K562 (cell line): ENCODE data around the gene USP32. TPM values are rescaled to one million over a fixed set of nuclear protein-coding genes. Genes with fewer than 3 reads are reported as not detected.

Source experiments
- ATAC-seq: fragments of 200-7000 bp; cut with Tn5 transposase; 3 replicates; pipeline ENCODE4 v1.9.1; 2020; ENCODE audit warnings: moderate library complexity
- BruUV-seq: library from RNA; stranded (reverse); fragments of 400-500 nt; replicated peaks from 2 replicates; lab custom pipeline; 2021; lab: Mats Ljungman, UMichigan
- CTCF ChIA-PET: fragments of 300-600 bp; formaldehyde crosslinking; extraction: SDS; loops from one replicate; lab custom pipeline; 2021; ENCODE audit warnings: low intra/inter-chr PET ratio; lab: Yijun Ruan, JAX
- POLR2A ChIA-PET: fragments of 300-600, 350-650 bp; sonication (Branson Sonifier 250); formaldehyde crosslinking; extraction: SDS; loops from one replicate; lab custom pipeline; 2021; ENCODE audit warnings: antibody characterized with exemption, inconsistent platforms; lab: Yijun Ruan, JAX
- DNase-seq, 4 experiments: peaks; one replicate each; pipeline versions ENCODE4 v3.0.0 to v3.0.0-alpha.2; 2011 to 2018; ENCODE audit warnings: low spot score in 3 of 4, mixed read lengths in 3 of 4; ENCODE audit errors: extremely low read depth in 1 of 4
- FAIRE-seq: peaks from 2 replicates; lab custom pipeline; 2011; peaks lifted over from hg19 to GRCh38; lab: Jason Lieb, UNC
- H2AFZ ChIP-seq: 2 replicates; pipeline ENCODE4 v1.6.0; 2011; ENCODE audit warnings: low read depth, low read length, control low read depth, inconsistent platforms
- H3K27ac ChIP-seq: fragments of 200-600 bp; 3 replicates; pipeline ENCODE4 v1.8.0; 2011; ENCODE audit warnings: low read depth, mild to moderate bottlenecking, control low read depth, inconsistent platforms, low read length, moderate library complexity, mixed read lengths; ENCODE audit errors: extremely low read depth
- H3K27me3 ChIP-seq, 2 experiments: fragments of 300-600 bp in 1 of 2; 2 replicates in 1 of 2; 3 replicates in 1 of 2; pipeline versions ENCODE4 v1.6.0 to v1.8.0; 2011; ENCODE audit warnings: inconsistent platforms in 2 of 2, low read length in 2 of 2, mild to moderate bottlenecking in 1 of 2, mixed read lengths in 1 of 2, moderate library complexity in 1 of 2; ENCODE audit not compliant: control insufficient read depth in 2 of 2, insufficient read depth in 2 of 2
- H3K36me3 ChIP-seq: fragments of 300-600 bp; 3 replicates; pipeline ENCODE4 v1.8.0; 2011; ENCODE audit warnings: mild to moderate bottlenecking, low read length, inconsistent platforms; ENCODE audit not compliant: control insufficient read depth, insufficient read depth
- H3K4me1 ChIP-seq, 2 experiments: fragments of 200-600 bp in 1 of 2; replicated peaks in 1 of 2; 2 replicates in 1 of 2; 3 replicates in 1 of 2; pipeline versions ENCODE4 v1.5.1 to v1.8.0; 2011; ENCODE audit warnings: inconsistent platforms in 2 of 2, low read length in 2 of 2, mild to moderate bottlenecking in 1 of 2, mixed read lengths in 1 of 2, moderate library complexity in 1 of 2; ENCODE audit not compliant: control insufficient read depth in 2 of 2, insufficient read depth in 2 of 2
- H3K4me2 ChIP-seq: 2 replicates; pipeline ENCODE4 v1.6.1; 2011; ENCODE audit warnings: low read length, control low read depth, inconsistent platforms, mixed read lengths; ENCODE audit not compliant: insufficient read depth
- H3K4me3 ChIP-seq: fragments of 200-600 bp; sonication (generic), shearing (Covaris generic); 2 replicates; pipeline ENCODE4 v1.5.1; 2016; ENCODE audit warnings: control low read depth, inconsistent platforms
- H3K79me2 ChIP-seq: fragments of 200-600 bp; 3 replicates; pipeline ENCODE4 v1.8.0; 2011; ENCODE audit warnings: low read length, inconsistent platforms; ENCODE audit not compliant: control insufficient read depth, insufficient read depth
- H3K9ac ChIP-seq, 2 experiments: 2 replicates each; pipeline versions ENCODE4 v1.6.0 to v1.6.1; 2011; ENCODE audit warnings: low read depth in 2 of 2, low read length in 2 of 2, control low read depth in 1 of 2, inconsistent platforms in 1 of 2, mild to moderate bottlenecking in 1 of 2, mixed read lengths in 1 of 2; ENCODE audit not compliant: insufficient read depth in 1 of 2
- H3K9me1 ChIP-seq: one replicate; pipeline ENCODE4 v1.6.0; 2011; ENCODE audit warnings: inconsistent platforms, mild to moderate bottlenecking, low read length, moderate library complexity; ENCODE audit not compliant: control insufficient read depth, insufficient read depth
- H3K9me3 ChIP-seq: replicated peaks from 2 replicates; pipeline ENCODE4 v1.5.1; 2011; ENCODE audit warnings: low read depth, low read length, inconsistent platforms; ENCODE audit not compliant: control insufficient read depth, insufficient read depth
- H4K20me1 ChIP-seq: replicated peaks from 2 replicates; pipeline ENCODE4 v1.6.1; 2011; ENCODE audit warnings: low read length, inconsistent platforms, mixed read lengths; ENCODE audit not compliant: control insufficient read depth, insufficient read depth
- CBX1 ChIP-seq: sonication (generic); IDR thresholded peaks from 2 replicates; pipeline ENCODE4 v1.6.1; 2016; ENCODE audit warnings: antibody characterized with exemption, low read depth, mild to moderate bottlenecking
- NEUROD1 ChIP-seq: fragments of 150-350 bp; IDR thresholded peaks from 2 replicates; pipeline ENCODE4 v1.6.1; 2014; ENCODE audit warnings: borderline replicate concordance, low read length, low read depth; ENCODE audit not compliant: partially characterized antibody
- TOE1 ChIP-seq, 2 experiments: fragments of 450-650 bp in 1 of 2; sonication (generic) in 1 of 2; formaldehyde crosslinking in 1 of 2; IDR thresholded peaks; 2 replicates each; pipeline versions ENCODE4 v1.7.1 to v1.8.0; 2016 to 2022; ENCODE audit warnings: borderline replicate concordance in 2 of 2, mild to moderate bottlenecking in 2 of 2, antibody characterized with exemption in 1 of 2, inconsistent platforms in 1 of 2, low read depth in 1 of 2, missing genetic modification reagents in 1 of 2, moderate library complexity in 1 of 2
- ZBTB11 ChIP-seq, 3 experiments: fragments of 200-800 bp in 1 of 3; fragments of 250-450 bp in 1 of 3; fragments of 450-650 bp in 1 of 3; sonication (Bioruptor Pico) in 1 of 3; sonication (Bioruptor generic) in 1 of 3; formaldehyde crosslinking in 1 of 3; IDR thresholded peaks; 2 replicates each; pipeline versions ENCODE4 v1.6.1 to v1.8.0; 2016 to 2022; ENCODE audit warnings: mild to moderate bottlenecking in 2 of 3, missing genetic modification characterization in 2 of 3, missing compliant biosample characterization in 1 of 3, moderate library complexity in 1 of 3
- ZNF668 ChIP-seq: fragments of 250-450 bp; sonication (Bioruptor Pico); IDR thresholded peaks from 2 replicates; pipeline ENCODE4 v1.8.0; 2022; ENCODE audit warnings: mild to moderate bottlenecking, inconsistent platforms
- in situ Hi-C: fragments of 300-500 bp; cut with MboI; formaldehyde crosslinking; loops from 4 replicates; pipeline ENCODE4 v1.15.0; 2018; ENCODE audit warnings: inconsistent platforms, mixed read lengths
- intact Hi-C: fragments of 100-400 bp; cut with micrococcal nuclease; formaldehyde crosslinking; loops from 2 replicates; pipeline ENCODE4 v1.14.2; 2022
- polyA plus RNA-seq, 8 experiments: library from polyadenylated mRNA; depleted of rRNA in 4 of 8; stranded (reverse) in 5 of 8; unstranded in 3 of 8; fragments of >200 nt; fragmentation: Nextera tagmentation in 2 of 8; fragmentation: Illumina TruSeq in 1 of 8; extraction: Ambion mirVana in 2 of 8; extraction: Trizol in 1 of 8; gene quantifications; 2 replicates each; pipeline versions ENCODE4 v1.2.1 to v1.2.3, GENCODE V29; 2011 to 2014; ENCODE audit warnings: inconsistent platforms in 1 of 8, missing spikeins in 1 of 8
- total RNA-seq, 7 experiments: library from RNA; depleted of rRNA in 6 of 7; stranded (reverse); fragments of >200 nt in 6 of 7; fragmentation: Illumina TruSeq in 2 of 7; extraction: Trizol in 2 of 7; gene quantifications; 2 replicates each; pipeline versions ENCODE4 v1.2.1 to v1.2.3, GENCODE V29; 2011 to 2021; ENCODE audit warnings: low replicate concordance in 1 of 7

USP32 gene
- total and polyA plus RNA-seq, 9 of the 15 experiments (the other 6 are each of a cell fraction or from before 2014, with no cell fraction given) = 18.0 to 69.3 (median 47.1) TPM

DNA sequence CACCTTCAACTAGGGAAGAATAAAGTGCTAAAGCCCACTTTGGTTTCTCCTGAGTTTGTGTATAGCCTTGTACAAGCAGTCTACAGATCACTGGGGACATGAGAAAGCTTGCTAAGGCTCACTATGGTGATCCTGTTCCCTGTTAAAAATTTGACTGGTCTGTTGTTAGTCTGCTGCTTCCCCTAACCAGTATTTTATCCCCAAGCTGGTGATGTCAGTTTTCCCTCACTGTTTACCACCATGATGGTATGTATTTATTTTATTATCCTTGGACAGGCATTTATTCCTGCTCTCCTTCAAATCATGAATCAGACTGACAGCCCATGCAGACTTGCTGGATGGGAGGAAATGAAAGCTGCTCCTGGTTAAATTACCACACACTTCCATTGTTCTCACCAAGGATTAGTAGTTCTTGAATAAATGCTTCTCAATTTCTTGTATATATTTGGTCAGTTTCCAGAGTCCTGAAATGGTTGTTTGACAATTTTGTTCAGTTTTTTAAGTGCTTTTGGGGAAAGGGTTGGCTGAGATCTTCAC lies 142.6 kb downstream of the USP32 start:
- TF ChIP-seq ZBTB11 (CRISPR knock-in tag; IDR thresholded peaks at IDR 0.05) (peak in 1 of 3 experiments; percentile 8; a peak in 1 of 6 replicates), ZNF668 (CRISPR knock-in tag) (no peak), NEUROD1 (no peak), CBX1 (no peak), TOE1 (IDR thresholded peaks at IDR 0.05; ENCODE audit: borderline replicate concordance) (no peak), TOE1 (CRISPR knock-in tag; IDR thresholded peaks at IDR 0.05; ENCODE audit: borderline replicate concordance, low read depth) (no peak)
- TF ChIP-seq, all 486 proteins: peak for 1
- H4K20me1 ChIP-seq = no peaks in the 10 kb centered on the region
- no peak for FAIRE-seq
- no peaks in the 10 kb centered on the region for H3K9me1 ChIP-seq
- POLR2A ChIA-PET = no interaction called here
- intact Hi-C loops = no loop called here
- no peak for DNase-seq
- CTCF ChIA-PET = no interaction called here
- H3K4me3 ChIP-seq = no peak overlapping the region
- H3K36me3 ChIP-seq = peaks cover 61% of the 10 kb centered on the region
- no peak overlapping the region for H2AFZ ChIP-seq
- no peak overlapping the region for H3K27ac ChIP-seq
- no peak overlapping the region for H3K4me2 ChIP-seq
- H3K4me1 ChIP-seq = no peaks in the 10 kb centered on the region; a peak in 1 of 5 replicates
- no peaks in the 10 kb centered on the region for H3K27me3 ChIP-seq
- H3K9me3 ChIP-seq = no peaks in the 10 kb centered on the region
- BruUV-seq = no TSS peak
- in situ Hi-C loops = no loop called here
- H3K79me2 ChIP-seq = no peaks in the 10 kb centered on the region
- ATAC-seq = no peak
- H3K9ac ChIP-seq = no peak overlapping the region
